Measurements from ENCODE around the gene SERPINB10.

Gene SERPINB10

DNA sequence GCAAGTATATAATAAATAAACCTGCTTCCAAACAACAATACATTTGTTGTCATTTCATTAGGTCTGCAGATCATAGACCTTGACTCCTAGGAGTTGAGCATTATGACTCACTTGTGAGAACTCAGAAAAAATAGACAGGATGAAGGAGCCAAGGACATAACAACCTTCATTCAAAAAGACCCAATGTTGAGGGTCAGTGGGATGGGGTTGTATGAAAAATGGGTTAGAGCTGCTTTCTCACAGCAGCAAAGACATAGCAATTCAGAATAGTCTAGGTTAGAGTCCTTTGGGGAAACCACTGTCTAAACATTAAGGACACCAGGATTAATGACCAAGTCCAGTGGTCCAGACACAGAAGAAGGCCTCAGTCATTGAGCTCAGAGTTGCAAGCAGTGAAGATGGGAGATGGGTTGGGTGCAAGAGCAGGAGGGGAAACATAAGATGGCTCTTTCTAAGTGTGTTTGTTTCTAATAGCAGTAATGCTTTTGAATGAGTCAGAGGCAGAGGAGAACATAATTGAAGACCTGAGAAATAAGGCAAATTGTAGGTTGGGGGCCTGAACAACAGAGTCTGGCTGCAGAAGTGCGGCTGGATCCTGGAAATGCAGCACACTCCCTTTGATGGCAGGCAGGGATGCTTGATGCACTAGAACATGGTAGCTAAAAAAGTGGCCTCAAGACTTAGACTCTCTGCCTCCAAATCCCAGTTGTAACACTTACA is 3.7 kb upstream of the SERPINB10 start:
- Histone ChIP-seq H3K9me3 (replicated peaks; ENCODE audit: insufficient read depth, low read length) (no peaks in the 10 kb centered on the region), H3K79me2 (ENCODE audit: low read length) (no peaks in the 10 kb centered on the region), H3K4me3 (ENCODE audit: low read length) (no peak overlapping the region), H3K4me1 (ENCODE audit: low read length) (peaks cover 18% of the 10 kb centered on the region), H3K9ac (ENCODE audit: low read length) (no peak overlapping the region), H3K4me2 (ENCODE audit: low read depth, low read length) (no peak overlapping the region), H3K9me2 (replicated peaks; ENCODE audit: insufficient read depth, low read length) (no peaks in the 10 kb centered on the region), H3K27ac (ENCODE audit: low read length) (no peak overlapping the region), H3K36me3 (replicated peaks; ENCODE audit: insufficient read depth, low read length) (no peaks in the 10 kb centered on the region), H3K27me3 (replicated peaks; ENCODE audit: insufficient read depth, low read length) (no peaks in the 10 kb centered on the region), H4K20me1 (ENCODE audit: insufficient read depth, low read length) (no peaks in the 10 kb centered on the region), H3F3A (ENCODE audit: insufficient read depth, low read length) (no peaks in the 10 kb centered on the region), H2AFZ (ENCODE audit: low read length) (no peak overlapping the region)
- no peak for DNase-seq
- TF ChIP-seq EZH2 (optimal IDR thresholded peaks at IDR 0.05; ENCODE audit: low read depth, low read length) = no peak
- no peak for TF ChIP-seq EZH2phosphoT487 (IDR thresholded peaks at IDR 0.05; ENCODE audit: low read length)
- no peak for TF ChIP-seq CTCF (IDR thresholded peaks at IDR 0.05; ENCODE audit: low read length)

- DNase-seq = no peak
- Histone ChIP-seq H3F3A (ENCODE audit: insufficient read depth, low read length) (0 out of 2 replicates have a peak, but pooled peaks cover 3% of the 10 kb centered on the region), H3K79me2 (ENCODE audit: low read length) (no peaks in the 10 kb centered on the region), H3K36me3 (replicated peaks; ENCODE audit: insufficient read depth, low read length) (no peaks in the 10 kb centered on the region), H4K20me1 (ENCODE audit: insufficient read depth, low read length) (no peaks in the 10 kb centered on the region), H3K4me1 (ENCODE audit: low read length) (peaks cover 25% of the 10 kb centered on the region), H3K4me2 (ENCODE audit: low read depth, low read length) (no peak overlapping the region), H2AFZ (ENCODE audit: low read length) (no peak overlapping the region), H3K4me3 (ENCODE audit: low read length) (no peak overlapping the region), H3K27me3 (replicated peaks; ENCODE audit: insufficient read depth, low read length) (no peaks in the 10 kb centered on the region), H3K9me3 (replicated peaks; ENCODE audit: insufficient read depth, low read length) (no peaks in the 10 kb centered on the region), H3K9ac (ENCODE audit: low read length) (no peak overlapping the region), H3K27ac (ENCODE audit: low read length) (no peak overlapping the region), H3K9me2 (replicated peaks; ENCODE audit: insufficient read depth, low read length) (no peaks in the 10 kb centered on the region)
- TF ChIP-seq EZH2 (optimal IDR thresholded peaks at IDR 0.05; ENCODE audit: low read depth, low read length) (no peak), CTCF (IDR thresholded peaks at IDR 0.05; ENCODE audit: low read length) (no peak), EZH2phosphoT487 (IDR thresholded peaks at IDR 0.05; ENCODE audit: low read length) (no peak)
Measured at GRCh38 chr18:63904694-63905093, 3.1 kb upstream of the SERPINB10 start.

DNA sequence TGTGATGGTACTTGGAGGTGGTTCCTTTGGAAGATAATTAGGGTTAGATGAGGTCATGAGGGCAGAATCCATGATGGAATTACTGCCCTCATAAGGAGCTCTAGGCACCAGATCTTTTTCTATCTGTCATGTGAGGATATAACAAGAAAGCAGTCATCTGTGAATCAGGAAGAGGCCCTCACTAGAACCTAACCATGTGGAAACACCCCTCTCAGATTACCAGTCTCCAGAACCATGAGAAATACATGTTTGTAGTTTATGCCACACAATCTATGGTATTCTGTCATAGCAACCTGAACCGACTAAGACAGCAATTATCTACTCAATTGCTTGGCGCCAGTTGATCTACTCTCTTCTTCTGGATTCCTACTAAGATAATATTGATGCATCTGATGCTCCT is 2.4 kb upstream of the SERPINB10 start:
- Histone ChIP-seq H3K36me3 (replicated peaks; ENCODE audit: insufficient read depth, low read length) (no peaks in the 10 kb centered on the region), H4K20me1 (ENCODE audit: insufficient read depth, low read length) (no peaks in the 10 kb centered on the region), H3K27ac (ENCODE audit: low read length) (no peak overlapping the region), H3K27me3 (replicated peaks; ENCODE audit: insufficient read depth, low read length) (no peaks in the 10 kb centered on the region), H3K9me2 (replicated peaks; ENCODE audit: insufficient read depth, low read length) (no peaks in the 10 kb centered on the region), H3K4me2 (ENCODE audit: low read depth, low read length) (no peak overlapping the region), H3F3A (ENCODE audit: insufficient read depth, low read length) (0 out of 2 replicates have a peak, but pooled peaks cover 3% of the 10 kb centered on the region), H3K79me2 (ENCODE audit: low read length) (no peaks in the 10 kb centered on the region), H3K9me3 (replicated peaks; ENCODE audit: insufficient read depth, low read length) (no peaks in the 10 kb centered on the region), H3K9ac (ENCODE audit: low read length) (no peak overlapping the region), H3K4me3 (ENCODE audit: low read length) (no peak overlapping the region), H3K4me1 (ENCODE audit: low read length) (peaks cover 27% of the 10 kb centered on the region), H2AFZ (ENCODE audit: low read length) (no peak overlapping the region)
- TF ChIP-seq EZH2 (optimal IDR thresholded peaks at IDR 0.05; ENCODE audit: low read depth, low read length) = no peak
- no peak for TF ChIP-seq EZH2phosphoT487 (IDR thresholded peaks at IDR 0.05; ENCODE audit: low read length)
- TF ChIP-seq CTCF (IDR thresholded peaks at IDR 0.05; ENCODE audit: low read length) = no peak
- no peak for DNase-seq
